ENCODE results near the gene DLL1.

DNA sequence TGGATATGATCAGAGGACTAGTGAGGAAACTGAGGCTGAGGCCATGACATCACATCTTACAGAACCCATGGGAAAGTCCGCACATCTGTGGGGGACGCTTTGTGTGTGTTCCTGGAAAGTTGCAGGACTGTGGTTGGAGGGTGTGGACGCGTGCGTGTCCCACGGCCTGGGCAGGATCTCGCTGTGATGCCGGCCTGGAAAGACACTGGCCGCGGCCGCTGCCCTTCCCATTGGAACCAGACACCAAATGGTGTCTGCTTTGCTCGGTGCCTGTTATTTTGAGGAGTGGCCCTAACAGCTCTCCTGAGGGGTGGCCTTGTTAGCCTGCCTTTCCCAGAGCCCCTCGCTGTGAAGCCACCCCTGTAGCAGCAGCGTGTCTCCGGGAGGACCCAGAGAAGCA, 41.1 kb downstream of the DLL1 start:
- TF ChIP-seq, protein P1, sequence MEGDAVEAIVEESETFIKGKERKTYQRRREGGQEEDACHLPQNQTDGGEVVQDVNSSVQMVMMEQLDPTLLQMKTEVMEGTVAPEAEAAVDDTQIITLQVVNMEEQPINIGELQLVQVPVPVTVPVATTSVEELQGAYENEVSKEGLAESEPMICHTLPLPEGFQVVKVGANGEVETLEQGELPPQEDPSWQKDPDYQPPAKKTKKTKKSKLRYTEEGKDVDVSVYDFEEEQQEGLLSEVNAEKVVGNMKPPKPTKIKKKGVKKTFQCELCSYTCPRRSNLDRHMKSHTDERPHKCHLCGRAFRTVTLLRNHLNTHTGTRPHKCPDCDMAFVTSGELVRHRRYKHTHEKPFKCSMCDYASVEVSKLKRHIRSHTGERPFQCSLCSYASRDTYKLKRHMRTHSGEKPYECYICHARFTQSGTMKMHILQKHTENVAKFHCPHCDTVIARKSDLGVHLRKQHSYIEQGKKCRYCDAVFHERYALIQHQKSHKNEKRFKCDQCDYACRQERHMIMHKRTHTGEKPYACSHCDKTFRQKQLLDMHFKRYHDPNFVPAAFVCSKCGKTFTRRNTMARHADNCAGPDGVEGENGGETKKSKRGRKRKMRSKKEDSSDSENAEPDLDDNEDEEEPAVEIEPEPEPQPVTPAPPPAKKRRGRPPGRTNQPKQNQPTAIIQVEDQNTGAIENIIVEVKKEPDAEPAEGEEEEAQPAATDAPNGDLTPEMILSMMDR (conservative IDR thresholded peaks at IDR 0.05) = no peak
- no peak for TF ChIP-seq ZFX (IDR thresholded peaks at IDR 0.05)

All from C4-2B (cell line).